Liver (tissue), 9 donors: ENCODE measurements around the gene INTS1. TPM values are rescaled to one million over a fixed set of nuclear protein-coding genes. Genes with fewer than 3 reads are reported as not detected.

Experiments used
- DNase-seq: peaks from one replicate; pipeline ENCODE4 v3.0.0-alpha.2; 2017; ENCODE audit warnings: low spot score
- H3K27ac ChIP-seq, 2 donors: one replicate each; pipeline ENCODE4 v1.7.0; 2013; ENCODE audit warnings: inconsistent platforms in 2 of 2, low read length in 2 of 2, control low read depth in 1 of 2, low read depth in 1 of 2, mild to moderate bottlenecking in 1 of 2
- H3K27me3 ChIP-seq, 4 donors: one replicate each; pipeline versions ENCODE4 v1.6.1 to v1.7.0; 2013; ENCODE audit warnings: low read length in 3 of 4, inconsistent platforms in 1 of 4, mild to moderate bottlenecking in 1 of 4, moderate library complexity in 1 of 4; ENCODE audit not compliant: control insufficient read depth in 4 of 4, insufficient read depth in 4 of 4
- H3K36me3 ChIP-seq, 4 donors: one replicate each; pipeline versions ENCODE4 v1.6.1 to v1.7.0; 2013; ENCODE audit warnings: low read length in 3 of 4, mild to moderate bottlenecking in 3 of 4, low read depth in 1 of 4, moderate library complexity in 1 of 4; ENCODE audit not compliant: control insufficient read depth in 4 of 4, insufficient read depth in 3 of 4
- H3K4me1 ChIP-seq, 4 donors: one replicate each; pipeline versions ENCODE4 v1.6.1 to v1.7.0; 2013; ENCODE audit warnings: low read length in 3 of 4, mild to moderate bottlenecking in 3 of 4, moderate library complexity in 1 of 4; ENCODE audit not compliant: control insufficient read depth in 4 of 4, insufficient read depth in 4 of 4
- H3K4me3 ChIP-seq, 3 donors: one replicate each; pipeline versions ENCODE4 v1.6.1 to v1.7.0; 2013; ENCODE audit warnings: low read length in 3 of 3, control low read depth in 1 of 3, low read depth in 1 of 3, mild to moderate bottlenecking in 1 of 3
- H3K9ac ChIP-seq, 2 donors: one replicate each; pipeline ENCODE4 v1.7.0; 2013; ENCODE audit warnings: low read length in 2 of 2, mild to moderate bottlenecking in 2 of 2, moderate library complexity in 2 of 2, control low read depth in 1 of 2, low read depth in 1 of 2
- H3K9me3 ChIP-seq, 4 donors: one replicate each; pipeline versions ENCODE4 v1.6.1 to v1.7.0; 2013; ENCODE audit warnings: low read length in 3 of 4; ENCODE audit not compliant: control insufficient read depth in 4 of 4
- EGR1 ChIP-seq, 2 donors: IDR thresholded peaks; 2 replicates each; pipeline ENCODE4 v1.6.1; 2016 to 2018; ENCODE audit warnings: antibody characterized with exemption in 2 of 2, low read depth in 2 of 2
- FOXA1 ChIP-seq: IDR thresholded peaks from 2 replicates; pipeline ENCODE4 v1.6.1; 2016; ENCODE audit warnings: antibody characterized with exemption
- FOXA2 ChIP-seq: IDR thresholded peaks from 2 replicates; pipeline ENCODE4 v1.6.1; 2016; ENCODE audit warnings: antibody characterized with exemption
- HNF4A ChIP-seq, 2 donors: conservative IDR thresholded peaks; 2 replicates each; pipeline ENCODE4 v1.6.1; 2016; ENCODE audit warnings: antibody characterized with exemption in 2 of 2, mild to moderate bottlenecking in 2 of 2
- HNF4G ChIP-seq: IDR thresholded peaks from 2 replicates; pipeline ENCODE4 v1.6.1; 2016; ENCODE audit warnings: antibody characterized with exemption
- JUND ChIP-seq, 2 donors: IDR thresholded peaks; 2 replicates each; pipeline ENCODE4 v1.6.1; 2016; ENCODE audit warnings: antibody characterized with exemption in 2 of 2
- RXRA ChIP-seq, 2 donors: IDR thresholded peaks; 2 replicates each; pipeline ENCODE4 v1.6.1; 2017 to 2018; ENCODE audit warnings: antibody characterized with exemption in 2 of 2, mild to moderate bottlenecking in 1 of 2
- SP1 ChIP-seq: IDR thresholded peaks from 2 replicates; pipeline ENCODE4 v1.6.1; 2018; ENCODE audit warnings: antibody characterized with exemption, mild to moderate bottlenecking
- TAF1 ChIP-seq: conservative IDR thresholded peaks from 2 replicates; pipeline ENCODE4 v1.6.1; 2016; ENCODE audit warnings: antibody characterized with exemption, mild to moderate bottlenecking
- YY1 ChIP-seq: IDR thresholded peaks from 2 replicates; pipeline ENCODE4 v1.6.1; 2016; ENCODE audit warnings: antibody characterized with exemption, mild to moderate bottlenecking
- WGBS: extraction: QIAGEN DNeasy Blood & Tissue Kit; methylation state at CpG from one replicate; pipeline ENCODE4 v1.1.7; 2013; 5-methylcytosine and 5-hydroxymethylcytosine counted together
- polyA plus RNA-seq, 2 donors: library from polyadenylated mRNA; stranded (reverse) in 1 of 2; unstranded in 1 of 2; fragments of 200-250 nt in 1 of 2; fragments of >200 nt in 1 of 2; fragmentation: Nextera tagmentation in 1 of 2; extraction: Ambion mirVana in 1 of 2; gene quantifications; one replicate each; pipeline versions ENCODE4 v1.2.1 to v1.2.3, GENCODE V29; 2013 to 2015
- total RNA-seq, 2 donors: library from RNA; depleted of rRNA; stranded (reverse); fragments of >200 nt; gene quantifications; one replicate each; pipeline ENCODE4 v1.2.3, GENCODE V29; 2014
- TF ChIP-seq, protein P1 (sequence below): IDR thresholded peaks from 2 replicates; pipeline ENCODE4 v1.6.1; 2016; ENCODE audit warnings: antibody characterized with exemption
- TF ChIP-seq, protein P2 (sequence below): IDR thresholded peaks from 2 replicates; pipeline ENCODE4 v1.6.1; 2016; ENCODE audit warnings: antibody characterized with exemption
- donor health status: healthy.
- donor health status: healthy.
- donor health status: healthy.
- donor health status: healthy.
- donor health status: healthy.

INTS1 gene
- total and polyA plus RNA-seq, 4 donors = 14.6 to 37.9 (median 30.7) TPM

DNA sequence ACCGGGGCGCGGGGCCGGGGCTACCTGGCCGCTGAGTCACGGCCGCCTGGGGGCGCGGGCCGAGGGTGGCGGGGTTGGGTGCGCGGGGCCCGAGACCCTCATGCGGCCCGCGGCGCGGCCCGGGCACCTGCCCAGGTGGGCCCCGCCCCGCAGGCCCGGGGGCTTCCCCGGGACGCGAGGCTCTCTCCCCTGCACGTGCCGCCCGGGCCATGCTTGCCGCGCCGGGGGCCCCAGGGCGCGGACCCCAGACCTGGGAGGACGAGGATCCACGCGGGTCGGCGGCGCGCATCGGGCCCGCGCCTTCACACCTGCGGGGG lies 26.7 kb upstream of the INTS1 start:
- Histone ChIP-seq H3K9me3 (no peaks in the 10 kb centered on the region), H3K4me3 (peak overlapping the region; percentile 18 to 92 (median 54)), H3K9ac (no peak overlapping the region), H3K36me3 (no peaks in the 10 kb centered on the region), H3K4me1 (peaks cover 2 to 22% (median 18%) of the 10 kb centered on the region in 4 donors), H3K27ac (peak overlapping the region in 1 of 2 donors; percentile 96), H3K27me3 (no peaks in the 10 kb centered on the region)
- TF ChIP-seq FOXA1 = no peak
- WGBS = 1% methylated on average over 45 of the region's 45 CpGs
- no peak for DNase-seq

DNA sequence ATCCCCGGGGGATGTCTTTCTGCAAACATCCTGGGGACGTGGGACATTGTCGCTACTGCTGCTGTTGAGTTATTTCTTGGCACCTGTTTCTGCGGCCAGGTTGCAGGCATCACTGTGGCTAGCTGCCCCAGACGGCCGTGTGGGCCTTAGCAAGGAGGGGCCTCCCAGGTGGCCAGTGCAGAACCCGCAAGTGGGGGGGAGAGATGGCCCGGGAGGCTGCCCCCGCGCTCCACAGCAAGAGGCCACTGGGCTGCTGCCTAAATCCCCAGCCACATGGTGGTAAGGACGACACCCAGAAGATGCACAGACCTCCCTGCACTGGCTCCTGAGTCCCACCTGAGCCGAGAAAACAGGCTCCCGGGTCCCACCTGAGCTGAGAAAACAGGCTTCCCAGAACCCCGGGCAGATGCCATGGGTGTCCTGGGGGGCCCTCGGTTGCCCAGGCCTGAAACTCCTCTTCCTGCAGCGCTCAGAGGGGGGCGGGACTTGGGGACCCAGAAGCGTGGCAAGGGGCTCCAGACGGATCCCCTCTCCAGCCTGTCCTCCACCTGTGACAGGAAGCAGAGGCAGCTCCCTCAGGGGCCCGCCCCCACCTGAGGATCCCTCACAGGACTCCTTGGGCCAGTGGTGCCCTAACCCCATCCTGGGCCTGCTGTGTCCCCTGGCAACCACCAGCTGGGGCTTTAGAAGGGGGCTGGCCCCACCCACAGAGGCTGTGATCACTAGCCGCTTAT lies 25.4 kb upstream of the INTS1 start:
- DNase-seq = no peak
- Histone ChIP-seq H3K36me3 (no peaks in the 10 kb centered on the region), H3K4me3 (no peak overlapping the region), H3K27me3 (no peaks in the 10 kb centered on the region), H3K9ac (no peak overlapping the region), H3K9me3 (no peaks in the 10 kb centered on the region), H3K27ac (no peak overlapping the region), H3K4me1 (peaks cover 2 to 22% (median 16%) of the 10 kb centered on the region in 4 donors)
- TF ChIP-seq, protein P1, sequence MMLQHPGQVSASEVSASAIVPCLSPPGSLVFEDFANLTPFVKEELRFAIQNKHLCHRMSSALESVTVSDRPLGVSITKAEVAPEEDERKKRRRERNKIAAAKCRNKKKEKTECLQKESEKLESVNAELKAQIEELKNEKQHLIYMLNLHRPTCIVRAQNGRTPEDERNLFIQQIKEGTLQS = no peak
- TF ChIP-seq TAF1 = no peak
- no peak for TF ChIP-seq YY1
- no peak for TF ChIP-seq SP1
- no peak for TF ChIP-seq FOXA2
- no peak for TF ChIP-seq HNF4A (conservative IDR thresholded peaks at IDR 0.05)
- TF ChIP-seq HNF4G = no peak
- TF ChIP-seq JUND (IDR thresholded peaks at IDR 0.05) = no peak
- TF ChIP-seq RXRA (IDR thresholded peaks at IDR 0.05) = no peak
- 74% methylated on average over 21 of the region's 21 CpGs for WGBS

DNA sequence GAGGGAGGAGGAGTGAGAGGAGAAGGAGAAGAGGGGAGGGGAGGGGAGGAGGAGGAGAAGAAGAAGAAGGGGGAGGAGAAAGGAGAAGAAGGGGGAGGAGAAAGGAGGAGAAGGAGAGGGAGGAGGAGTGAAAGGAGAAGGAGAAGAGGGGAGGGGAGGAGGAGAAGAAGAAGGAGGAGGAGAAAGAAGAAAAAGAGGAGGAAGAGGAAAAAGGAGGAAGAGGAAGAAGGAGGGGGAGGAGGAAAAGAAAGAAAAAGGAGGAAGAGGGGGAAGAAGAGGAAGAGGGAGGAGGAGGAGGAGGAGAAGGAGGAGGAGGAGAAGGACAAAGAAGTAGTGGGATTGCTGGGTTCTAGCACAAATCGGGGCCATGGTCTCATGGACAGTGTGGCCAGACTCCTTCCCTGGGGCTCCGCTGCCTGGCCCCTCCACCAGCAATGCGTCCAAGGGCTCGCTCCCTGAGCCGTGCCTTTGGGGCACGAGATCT lies 22.1 kb upstream of the INTS1 start:
- H3K4me1 ChIP-seq = peaks cover 0 to 3% (median 2%) of the 10 kb centered on the region in 4 donors
- 51% methylated on average over 6 of the region's 6 CpGs for WGBS
- no peaks in the 10 kb centered on the region for H3K27me3 ChIP-seq
- DNase-seq = no peak
- H3K36me3 ChIP-seq = no peaks in the 10 kb centered on the region
- no peak overlapping the region for H3K9ac ChIP-seq
- no peak overlapping the region for H3K27ac ChIP-seq
- no peak overlapping the region for H3K4me3 ChIP-seq
- no peaks in the 10 kb centered on the region for H3K9me3 ChIP-seq
- TF ChIP-seq, protein P1 = no peak
- TF ChIP-seq HNF4G (no peak), RXRA (IDR thresholded peaks at IDR 0.05) (no peak), EGR1 (IDR thresholded peaks at IDR 0.05; ENCODE audit: low read depth in 2 of 2) (no peak), FOXA1 (no peak), YY1 (no peak)
- TF ChIP-seq, protein P2, sequence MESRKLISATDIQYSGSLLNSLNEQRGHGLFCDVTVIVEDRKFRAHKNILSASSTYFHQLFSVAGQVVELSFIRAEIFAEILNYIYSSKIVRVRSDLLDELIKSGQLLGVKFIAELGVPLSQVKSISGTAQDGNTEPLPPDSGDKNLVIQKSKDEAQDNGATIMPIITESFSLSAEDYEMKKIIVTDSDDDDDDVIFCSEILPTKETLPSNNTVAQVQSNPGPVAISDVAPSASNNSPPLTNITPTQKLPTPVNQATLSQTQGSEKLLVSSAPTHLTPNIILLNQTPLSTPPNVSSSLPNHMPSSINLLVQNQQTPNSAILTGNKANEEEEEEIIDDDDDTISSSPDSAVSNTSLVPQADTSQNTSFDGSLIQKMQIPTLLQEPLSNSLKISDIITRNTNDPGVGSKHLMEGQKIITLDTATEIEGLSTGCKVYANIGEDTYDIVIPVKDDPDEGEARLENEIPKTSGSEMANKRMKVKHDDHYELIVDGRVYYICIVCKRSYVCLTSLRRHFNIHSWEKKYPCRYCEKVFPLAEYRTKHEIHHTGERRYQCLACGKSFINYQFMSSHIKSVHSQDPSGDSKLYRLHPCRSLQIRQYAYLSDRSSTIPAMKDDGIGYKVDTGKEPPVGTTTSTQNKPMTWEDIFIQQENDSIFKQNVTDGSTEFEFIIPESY = no peak
